HUES64 (cell line): ENCODE measurements around the gene SPIRE2.

Experiments
- H3K27ac ChIP-seq: 2 replicates; pipeline ENCODE4 v1.7.0; 2013; ENCODE audit warnings: low read depth, low read length, inconsistent platforms
- H3K27me3 ChIP-seq: 2 replicates; pipeline ENCODE4 v1.6.1; 2013; ENCODE audit warnings: mild to moderate bottlenecking, low read length; ENCODE audit not compliant: insufficient read depth
- H3K36me3 ChIP-seq: 2 replicates; pipeline ENCODE4 v1.6.1; 2013; ENCODE audit warnings: mild to moderate bottlenecking, low read length; ENCODE audit not compliant: insufficient read depth
- H3K4me1 ChIP-seq: 2 replicates; pipeline ENCODE4 v1.6.1; 2013; ENCODE audit warnings: mild to moderate bottlenecking, low read length, moderate library complexity; ENCODE audit not compliant: insufficient read depth
- H3K4me3 ChIP-seq: 2 replicates; pipeline ENCODE4 v1.5.1; 2013; ENCODE audit warnings: mild to moderate bottlenecking, low read length, moderate library complexity
- H3K9ac ChIP-seq: 2 replicates; pipeline ENCODE4 v1.6.1; 2013; ENCODE audit warnings: mild to moderate bottlenecking, low read depth, low read length
- H3K9me3 ChIP-seq: 2 replicates; pipeline ENCODE4 v1.6.1; 2013; ENCODE audit warnings: low read depth, low read length; ENCODE audit not compliant: insufficient read depth
- WGBS: fragments of 150-250, 120-280 bp; methylation state at CpG from one replicate; pipeline ENCODE4 v1.1.7; 2013; ENCODE audit warnings: missing lambda C conversion rate; 5-methylcytosine and 5-hydroxymethylcytosine counted together

SPIRE2 gene

GRCh38 chr16:89890886-89891657, 62.8 kb downstream of the SPIRE2 start:
- Histone ChIP-seq H3K36me3 (peaks cover 80% of the 10 kb centered on the region), H3K4me1 (no peaks in the 10 kb centered on the region), H3K9me3 (no peaks in the 10 kb centered on the region), H3K4me3 (no peak overlapping the region), H3K27ac (no peak overlapping the region), H3K27me3 (no peaks in the 10 kb centered on the region), H3K9ac (no peak overlapping the region)
- WGBS: 95% methylated on average over 16 of the region's 16 CpGs

- H3K4me3 ChIP-seq: no peak overlapping the region
- WGBS: 94% methylated on average over 18 of the region's 18 CpGs
- H3K27me3 ChIP-seq: no peaks in the 10 kb centered on the region
- no peak overlapping the region for H3K27ac ChIP-seq
- no peaks in the 10 kb centered on the region for H3K4me1 ChIP-seq
- no peaks in the 10 kb centered on the region for H3K9me3 ChIP-seq
- H3K36me3 ChIP-seq: peaks cover 81% of the 10 kb centered on the region
- no peak overlapping the region for H3K9ac ChIP-seq
Measured at GRCh38 chr16:89892055-89892630, 63.9 kb downstream of the SPIRE2 start.

DNA sequence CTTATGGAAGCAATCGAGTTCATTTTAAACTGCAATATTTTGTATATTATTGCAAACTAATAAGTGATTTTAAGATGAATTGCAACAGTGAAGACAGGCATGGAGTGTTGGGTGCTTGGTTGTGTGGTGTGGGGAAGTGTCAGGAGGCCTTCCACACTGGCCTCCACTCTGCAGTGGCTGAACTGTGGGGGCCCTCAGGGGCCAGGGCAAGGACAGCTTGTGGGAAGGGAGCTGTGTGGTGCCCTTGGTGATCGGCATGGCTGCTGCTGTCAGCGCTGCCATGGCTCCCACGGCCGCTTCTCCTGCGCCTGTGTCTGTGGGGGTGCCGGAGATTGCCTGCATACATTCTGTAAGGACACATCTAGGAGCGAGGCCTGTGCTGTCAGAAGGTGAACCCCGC, 64.4 kb downstream of the SPIRE2 start:
- H3K9ac ChIP-seq: no peak overlapping the region
- 98% methylated on average over 9 of the region's 9 CpGs for WGBS
- no peaks in the 10 kb centered on the region for H3K27me3 ChIP-seq
- no peaks in the 10 kb centered on the region for H3K4me1 ChIP-seq
- no peaks in the 10 kb centered on the region for H3K9me3 ChIP-seq
- H3K4me3 ChIP-seq: no peak overlapping the region
- H3K27ac ChIP-seq: no peak overlapping the region
- H3K36me3 ChIP-seq: peaks cover 81% of the 10 kb centered on the region

DNA sequence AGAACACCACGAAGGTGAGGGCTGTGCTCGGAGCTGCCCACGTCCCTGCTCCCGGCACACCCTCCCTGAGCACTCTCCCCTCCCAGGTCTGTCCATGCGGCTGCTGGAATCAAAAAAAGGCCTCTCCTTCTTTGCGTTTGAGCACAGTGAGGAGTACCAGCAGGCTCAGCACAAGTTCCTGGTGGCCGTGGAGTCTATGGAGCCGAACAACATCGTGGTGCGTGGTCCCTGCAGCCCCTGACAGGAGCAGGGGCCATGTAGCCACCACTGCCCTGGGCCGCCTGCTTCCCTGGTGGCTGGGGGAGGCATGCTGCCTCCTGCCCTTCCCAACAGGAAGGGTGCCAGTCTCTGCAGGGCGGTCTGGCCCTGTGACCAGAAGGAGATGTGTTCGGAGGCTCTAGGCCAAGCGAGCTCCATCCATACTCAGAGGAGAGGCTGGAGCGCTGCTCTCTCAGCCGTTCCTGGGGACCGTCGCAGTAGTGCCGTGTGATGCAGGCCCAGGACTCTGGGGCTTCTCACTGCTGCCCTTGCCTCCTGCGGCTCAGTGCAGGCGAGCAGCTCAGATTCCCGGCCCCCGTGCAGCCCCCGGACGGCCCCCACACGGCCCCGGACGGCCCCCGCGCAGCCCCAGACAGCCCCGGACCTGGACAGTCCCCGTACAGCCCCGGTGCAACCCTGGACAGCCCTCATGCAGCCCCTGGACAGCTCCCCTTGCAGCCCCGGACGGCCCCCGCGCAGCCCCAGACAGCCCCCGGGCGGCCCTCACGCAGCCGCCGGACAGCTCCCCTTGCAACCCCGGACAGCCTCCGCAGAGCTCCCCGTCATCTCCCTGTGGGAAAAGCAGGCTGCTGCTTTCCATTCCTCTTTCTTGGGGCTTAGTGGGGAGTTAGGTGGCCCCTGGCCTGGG, 65.6 kb downstream of the SPIRE2 start:
- no peak overlapping the region for H3K4me3 ChIP-seq
- no peaks in the 10 kb centered on the region for H3K27me3 ChIP-seq
- no peaks in the 10 kb centered on the region for H3K9me3 ChIP-seq
- no peak overlapping the region for H3K9ac ChIP-seq
- no peak overlapping the region for H3K27ac ChIP-seq
- H3K4me1 ChIP-seq: no peaks in the 10 kb centered on the region
- peaks cover 82% of the 10 kb centered on the region for H3K36me3 ChIP-seq
- 97% methylated on average over 45 of the region's 45 CpGs for WGBS

GRCh38 chr16:89895482-89896250, 67.4 kb downstream of the SPIRE2 start:
- WGBS: 95% methylated on average over 26 of the region's 26 CpGs
- no peak overlapping the region for H3K4me3 ChIP-seq
- no peaks in the 10 kb centered on the region for H3K4me1 ChIP-seq
- H3K27ac ChIP-seq: no peak overlapping the region
- H3K36me3 ChIP-seq: peaks cover 84% of the 10 kb centered on the region
- no peak overlapping the region for H3K9ac ChIP-seq
- no peaks in the 10 kb centered on the region for H3K27me3 ChIP-seq
- no peaks in the 10 kb centered on the region for H3K9me3 ChIP-seq

GRCh38 chr16:89897204-89897603, 68.9 kb downstream of the SPIRE2 start:
- Histone ChIP-seq H3K36me3 (peaks cover 77% of the 10 kb centered on the region), H3K9ac (no peak overlapping the region), H3K27me3 (no peaks in the 10 kb centered on the region), H3K4me1 (no peaks in the 10 kb centered on the region), H3K9me3 (no peaks in the 10 kb centered on the region), H3K27ac (no peak overlapping the region), H3K4me3 (no peak overlapping the region)
- WGBS: 96% methylated on average over 11 of the region's 11 CpGs

GRCh38 chr16:89898201-89898967, 70.1 kb downstream of the SPIRE2 start:
- Histone ChIP-seq H3K36me3 (peaks cover 72% of the 10 kb centered on the region), H3K27me3 (no peaks in the 10 kb centered on the region), H3K9ac (no peak overlapping the region), H3K27ac (no peak overlapping the region), H3K4me3 (no peak overlapping the region), H3K4me1 (no peaks in the 10 kb centered on the region), H3K9me3 (no peaks in the 10 kb centered on the region)
- 97% methylated on average over 36 of the region's 36 CpGs for whole genome bisulfite sequencing

- Histone ChIP-seq H3K36me3 (peaks cover 72% of the 10 kb centered on the region), H3K9ac (no peak overlapping the region), H3K9me3 (no peaks in the 10 kb centered on the region), H3K27ac (no peak overlapping the region), H3K4me1 (no peaks in the 10 kb centered on the region), H3K27me3 (no peaks in the 10 kb centered on the region), H3K4me3 (no peak overlapping the region)
- 96% methylated on average over 20 of the region's 20 CpGs for WGBS
Measured at GRCh38 chr16:89899879-89900481, 71.7 kb downstream of the SPIRE2 start.

- no peaks in the 10 kb centered on the region for H3K9me3 ChIP-seq
- H3K4me1 ChIP-seq: no peaks in the 10 kb centered on the region
- WGBS: 95% methylated on average over 17 of the region's 17 CpGs
- H3K9ac ChIP-seq: no peak overlapping the region
- no peaks in the 10 kb centered on the region for H3K27me3 ChIP-seq
- H3K36me3 ChIP-seq: peaks cover 74% of the 10 kb centered on the region
- no peak overlapping the region for H3K4me3 ChIP-seq
- no peak overlapping the region for H3K27ac ChIP-seq
Measured at GRCh38 chr16:89900885-89901284, 72.6 kb downstream of the SPIRE2 start.

GRCh38 chr16:89902980-89903379, 74.7 kb downstream of the SPIRE2 start:
- H3K36me3 ChIP-seq: peaks cover 73% of the 10 kb centered on the region
- no peaks in the 10 kb centered on the region for H3K27me3 ChIP-seq
- no peak overlapping the region for H3K9ac ChIP-seq
- H3K27ac ChIP-seq: no peak overlapping the region
- WGBS: 96% methylated on average over 11 of the region's 11 CpGs
- no peak overlapping the region for H3K4me3 ChIP-seq
- peaks cover 2% of the 10 kb centered on the region; the same call in 1 of the 2 replicates for H3K9me3 ChIP-seq
- H3K4me1 ChIP-seq: no peaks in the 10 kb centered on the region
